Measurements from ENCODE around the gene FAM107B. TPM values are rescaled to one million over a fixed set of nuclear protein-coding genes. Genes with fewer than 3 reads are reported as not detected.

The FAM107B gene
- total and polyA plus RNA-seq, 2 of the 8 experiments (the other 6 are each of a cell fraction or from before 2014, with no cell fraction given): 7.5 to 28.1 TPM

- CTCF ChIA-PET (ENCODE audit: partially characterized antibody): interaction anchor here (0.6 to 1.5 kb wide), 3 partner anchors 35 to 1031 kb away, joined by 3 to 4 read pairs (median 4); no protein-coding TSS in a partner anchor
- H3K27ac ChIP-seq (ENCODE audit: low read depth, low read length): no peak overlapping the region
- TF ChIP-seq KDM5A (IDR thresholded peaks at IDR 0.05; ENCODE audit: low read length) (no peak), SIRT6 (IDR thresholded peaks at IDR 0.05; ENCODE audit: low read length) (no peak), POLR2A (IDR thresholded peaks at IDR 0.05; ENCODE audit: control extremely low read depth in 1 of 2, low read depth in 2 of 2, low read length in 2 of 2) (no peak), RAD21 (IDR thresholded peaks at IDR 0.05 in 1 of 2, conservative IDR thresholded peaks at IDR 0.05 in 1 of 2; ENCODE audit: low read depth in 2 of 2, low read length in 2 of 2) (no peak), CHD2 (IDR thresholded peaks at IDR 0.05; ENCODE audit: low read length) (no peak), RBBP5 (IDR thresholded peaks at IDR 0.05; ENCODE audit: borderline replicate concordance, low read depth, low read length) (no peak), CTBP2 (IDR thresholded peaks at IDR 0.05; ENCODE audit: borderline replicate concordance, insufficient read depth, insufficient read length, low read length) (no peak), TEAD4 (IDR thresholded peaks at IDR 0.05; ENCODE audit: low read depth, low read length) (no peak), ZNF274 (IDR thresholded peaks at IDR 0.05; ENCODE audit: borderline replicate concordance, extremely low read depth, low read length) (no peak), FOSL1 (IDR thresholded peaks at IDR 0.05; ENCODE audit: insufficient read depth, low read depth, low read length) (no peak), EZH2 (IDR thresholded peaks at IDR 0.05; ENCODE audit: low read depth, low read length, severe bottlenecking) (no peak), GTF2F1 (IDR thresholded peaks at IDR 0.05; ENCODE audit: borderline replicate concordance, low read depth, low read length) (no peak), RXRA (IDR thresholded peaks at IDR 0.05; ENCODE audit: insufficient read depth, low read depth, low read length) (no peak), SUZ12 (IDR thresholded peaks at IDR 0.05; ENCODE audit: low read length) (no peak), CHD1 (IDR thresholded peaks at IDR 0.05; ENCODE audit: low read depth, low read length) (no peak)
Measured at GRCh38 chr10:14618674-14619073, 156.0 kb downstream of the FAM107B start.

More at GRCh38 chr10:14618674-14619073, 156.0 kb downstream of the FAM107B start:
- Histone ChIP-seq H3K56ac (replicated peaks; ENCODE audit: insufficient read length, low read depth, low read length) (no peak overlapping the region), H4K20me1 (replicated peaks in 1 of 2; ENCODE audit: control insufficient read depth in 1 of 2, insufficient read depth in 2 of 2, low read length in 2 of 2) (no peaks in the 10 kb centered on the region), H4K5ac (ENCODE audit: insufficient read length, low read depth, low read length) (no peak overlapping the region), H3K27me3 (replicated peaks in 1 of 4; ENCODE audit: control insufficient read depth in 3 of 4, extremely low read depth in 1 of 4, insufficient read depth in 3 of 4, low read length in 3 of 4) (peaks cover 0 to 1% (median 0%) of the 10 kb centered on the region in 4 experiments; a peak in 1 of 7 replicates), H3K23me2 (ENCODE audit: low read depth, low read length) (no peaks in the 10 kb centered on the region), H3K14ac (ENCODE audit: insufficient read length) (no peak overlapping the region), H3K18ac (ENCODE audit: extremely low read depth, low read length) (no peak overlapping the region), H2BK12ac (ENCODE audit: low read depth, low read length) (no peak overlapping the region), H2BK120ac (replicated peaks; ENCODE audit: low read depth, low read length) (no peak overlapping the region), H2AK5ac (ENCODE audit: low read depth, low read length) (no peak overlapping the region), H2BK5ac (ENCODE audit: low read depth, low read length) (no peak overlapping the region), H3K4me3 (ENCODE audit: extremely low read depth in 1 of 4, insufficient read depth in 2 of 4, low read depth in 3 of 4, low read length in 4 of 4) (no peak overlapping the region), H2BK20ac (ENCODE audit: low read length) (no peak overlapping the region), H2BK15ac (ENCODE audit: low read length) (no peak overlapping the region), H3K4ac (replicated peaks; ENCODE audit: insufficient read length, low read depth, low read length) (no peak overlapping the region), H4K91ac (replicated peaks; ENCODE audit: insufficient read length, low read length) (no peak overlapping the region), H4K8ac (ENCODE audit: extremely low read depth, insufficient read depth, low read length) (no peak overlapping the region), H3K9me3 (ENCODE audit: insufficient read depth in 2 of 2, low read depth in 1 of 2, low read length in 1 of 2) (no peaks in the 10 kb centered on the region), H3K23ac (ENCODE audit: insufficient read length) (no peak overlapping the region), H3K36me3 (ENCODE audit: control insufficient read depth in 2 of 4, insufficient read depth in 4 of 4, low read length in 3 of 4) (no peaks in the 10 kb centered on the region), H3K4me1 (replicated peaks in 1 of 4; ENCODE audit: control insufficient read depth in 3 of 4, insufficient read depth in 4 of 4, low read length in 3 of 4) (no peaks in the 10 kb centered on the region; a peak in 1 of 7 replicates), H3K4me2 (ENCODE audit: insufficient read depth in 1 of 2, low read depth in 2 of 2, low read length in 2 of 2) (no peak overlapping the region), H3K9ac (replicated peaks in 1 of 4; ENCODE audit: extremely low read depth in 1 of 4, low read depth in 3 of 4, low read length in 3 of 4) (no peak overlapping the region), H3K79me1 (ENCODE audit: low read depth, low read length) (no peaks in the 10 kb centered on the region), H3K79me2 (ENCODE audit: control insufficient read depth in 1 of 2, insufficient read depth in 2 of 2, low read length in 2 of 2) (no peaks in the 10 kb centered on the region), H2AFZ (ENCODE audit: low read length) (no peak overlapping the region)
- WGBS, 2 experiments (ENCODE audit: extremely low coverage in 1 of 2, insufficient coverage in 1 of 2, insufficient read length in 1 of 2, insufficient replicate concordance in 2 of 2, low coverage in 1 of 2, low lambda C conversion rate in 2 of 2, missing lambda C conversion rate in 1 of 2): 91% methylated on average over 6 of the region's 7 CpGs; no CpG with 5 or more reads in 1 of the 2 experiments
- DNase-seq (ENCODE audit: low read depth in 1 of 2, low spot score in 2 of 2) (no peak), FAIRE-seq (no peak)
- POLR2A ChIA-PET (ENCODE audit: partially characterized antibody): interaction anchor here (0.6 kb wide), 1 partner anchor 259 kb away, joined by 3 read pairs; no protein-coding TSS in a partner anchor

All from H1 (cell line).